ENCODE measurements around the gene EBP.
A peak's percentile ranks its signal among the peaks of the same experiment; 100 is the strongest.
"Not testable (repeated sequence)": the region's sequence is repeated elsewhere in the genome, so short reads cannot be mapped to it uniquely, and the experiment has no call there.

The EBP gene

DNA sequence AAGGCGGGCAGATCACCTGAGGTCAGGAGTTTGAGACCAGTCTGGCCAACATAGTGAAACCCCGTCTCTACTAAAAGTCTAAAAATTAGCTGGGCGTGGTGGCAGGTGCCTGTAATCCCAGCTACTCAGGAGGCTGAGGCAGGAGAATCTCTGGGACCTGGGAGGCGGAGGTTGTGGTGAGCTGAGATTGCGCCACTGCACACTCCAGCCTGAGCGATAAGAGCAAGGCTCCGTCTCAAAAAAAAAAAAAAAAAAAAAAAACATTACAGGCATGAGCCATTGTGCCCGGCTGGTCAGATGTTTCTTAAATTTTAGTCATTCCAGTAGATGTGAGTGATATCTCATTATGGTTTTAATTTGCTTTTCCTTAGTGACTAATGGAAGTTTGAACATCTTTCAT, 4.2 kb downstream of the EBP start:
- DNase-seq (ENCODE audit: low spot score), result not testable (repeated sequence)

DNA sequence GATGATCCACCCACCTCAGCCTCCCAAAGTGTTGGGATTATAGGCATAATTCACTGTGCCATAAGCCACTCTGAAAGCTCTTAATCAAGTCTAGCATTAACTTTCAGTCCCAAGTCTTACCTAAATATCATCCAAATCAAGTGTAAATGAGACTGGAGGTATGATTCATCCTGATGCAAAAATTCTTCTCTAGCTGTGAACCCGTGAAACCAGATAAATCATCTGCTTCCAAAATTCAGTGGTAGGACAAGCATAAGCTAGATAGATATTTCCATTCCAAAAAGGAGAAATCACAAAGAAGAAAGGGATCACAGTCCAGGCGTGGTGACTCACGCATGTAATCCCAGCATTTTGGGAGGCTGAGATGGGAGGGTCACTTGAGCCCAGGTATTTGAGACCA, 9.1 kb downstream of the EBP start:
- no peak for DNase-seq (ENCODE audit: low spot score)

DNA sequence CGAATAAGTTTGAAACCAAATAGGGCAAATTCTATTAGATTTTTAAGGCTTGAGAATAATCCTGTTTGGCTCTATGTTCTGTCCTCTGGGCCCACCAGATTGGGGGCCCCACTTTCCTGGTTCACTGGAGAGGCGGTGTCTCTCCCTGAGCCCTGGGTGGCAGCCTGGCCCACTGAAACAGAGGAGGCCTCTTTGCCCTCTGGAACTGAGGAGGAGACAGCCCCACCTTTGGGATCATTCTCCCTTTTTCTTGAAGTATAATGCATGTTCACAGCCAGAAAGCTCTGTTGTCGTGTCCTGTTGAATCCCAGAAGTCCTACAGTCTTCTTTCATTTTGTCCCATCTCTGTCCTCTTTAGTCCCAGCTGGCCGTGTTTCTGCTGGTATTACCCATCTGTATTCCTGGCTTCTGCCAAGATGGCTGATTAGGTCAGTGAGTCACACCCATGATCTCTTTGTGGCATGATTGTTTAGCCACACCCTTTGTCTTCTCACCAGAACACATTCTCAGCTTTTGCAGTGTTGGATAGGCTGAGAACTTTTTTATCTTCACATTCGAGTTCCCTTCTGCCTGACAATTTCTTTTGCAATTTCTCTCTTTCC, 9.9 kb downstream of the EBP start:
- DNase-seq (ENCODE audit: low spot score), result no peak

DNA sequence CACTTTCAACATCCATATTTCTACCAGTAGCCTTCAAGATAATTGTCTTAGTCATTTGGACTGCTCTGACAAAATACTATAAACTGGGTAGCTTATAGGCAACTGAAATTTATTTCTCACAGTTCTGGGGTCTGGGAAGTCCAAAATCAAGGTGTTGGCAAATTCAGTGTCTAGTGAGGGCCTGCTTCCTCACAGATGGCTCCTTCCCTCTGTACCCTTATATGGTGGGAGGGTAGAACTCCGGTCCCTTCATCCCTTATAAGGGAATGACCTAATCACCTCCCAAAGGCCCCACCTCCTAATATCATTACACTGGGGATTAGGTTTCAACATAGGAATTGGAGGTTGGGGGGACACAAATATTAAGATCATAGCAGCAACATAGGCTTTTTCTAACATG, 10.6 kb downstream of the EBP start:
- DNase-seq (ENCODE audit: low spot score), result no peak

DNA sequence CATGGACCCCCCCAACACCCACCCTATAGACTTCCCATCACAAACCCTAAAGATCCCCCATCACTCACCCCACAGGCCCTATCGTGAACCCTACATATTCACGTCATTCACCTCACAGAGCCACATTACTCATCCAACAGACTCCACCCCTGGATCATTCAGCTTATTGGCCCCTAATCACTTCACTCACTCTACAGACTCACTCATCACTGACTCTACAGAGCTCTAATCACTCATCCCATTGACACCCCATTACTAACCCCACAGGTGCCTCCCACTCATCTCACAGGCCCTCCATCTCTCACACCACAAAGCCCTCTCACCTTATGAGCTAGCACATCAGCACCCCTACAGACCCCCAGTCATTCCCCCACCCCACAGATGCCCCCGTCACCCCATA, 11.6 kb downstream of the EBP start:
- no peak for DNase-seq (ENCODE audit: low spot score)

DNA sequence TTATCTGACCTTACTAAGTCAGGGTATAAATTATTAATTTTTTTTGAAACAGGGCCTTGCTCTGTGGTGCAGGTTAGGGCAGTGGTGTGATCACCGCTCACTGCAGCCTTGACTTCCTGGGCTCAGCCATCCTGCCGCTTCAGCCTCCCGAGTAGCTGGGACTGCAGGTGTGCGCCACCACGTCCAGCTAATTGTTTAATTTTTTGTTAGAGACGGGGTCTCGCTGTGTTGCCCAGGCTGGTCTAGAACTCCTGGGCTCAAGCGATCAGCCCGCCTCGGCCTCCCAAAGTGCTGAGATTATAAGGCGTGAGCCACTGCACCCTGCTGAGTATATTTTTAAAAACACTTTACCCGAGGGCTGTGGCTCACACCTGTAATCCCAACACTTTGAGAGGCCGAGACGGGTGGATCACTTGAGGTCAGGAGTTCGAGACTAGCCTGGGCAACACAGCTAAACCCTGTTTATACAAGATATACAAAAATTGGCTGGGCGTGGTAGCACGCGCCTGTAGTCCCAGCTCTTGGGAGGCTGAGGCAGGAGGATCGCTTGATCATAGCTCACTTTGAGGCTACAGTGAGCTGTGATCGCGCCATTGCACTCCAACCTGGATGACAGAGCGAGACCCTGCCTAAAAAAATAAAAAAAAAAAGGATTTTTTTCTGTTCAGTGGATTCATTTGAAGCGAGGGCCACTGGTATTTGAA, 17.2 kb downstream of the EBP start:
- no peak for DNase-seq (ENCODE audit: low spot score)

DNA sequence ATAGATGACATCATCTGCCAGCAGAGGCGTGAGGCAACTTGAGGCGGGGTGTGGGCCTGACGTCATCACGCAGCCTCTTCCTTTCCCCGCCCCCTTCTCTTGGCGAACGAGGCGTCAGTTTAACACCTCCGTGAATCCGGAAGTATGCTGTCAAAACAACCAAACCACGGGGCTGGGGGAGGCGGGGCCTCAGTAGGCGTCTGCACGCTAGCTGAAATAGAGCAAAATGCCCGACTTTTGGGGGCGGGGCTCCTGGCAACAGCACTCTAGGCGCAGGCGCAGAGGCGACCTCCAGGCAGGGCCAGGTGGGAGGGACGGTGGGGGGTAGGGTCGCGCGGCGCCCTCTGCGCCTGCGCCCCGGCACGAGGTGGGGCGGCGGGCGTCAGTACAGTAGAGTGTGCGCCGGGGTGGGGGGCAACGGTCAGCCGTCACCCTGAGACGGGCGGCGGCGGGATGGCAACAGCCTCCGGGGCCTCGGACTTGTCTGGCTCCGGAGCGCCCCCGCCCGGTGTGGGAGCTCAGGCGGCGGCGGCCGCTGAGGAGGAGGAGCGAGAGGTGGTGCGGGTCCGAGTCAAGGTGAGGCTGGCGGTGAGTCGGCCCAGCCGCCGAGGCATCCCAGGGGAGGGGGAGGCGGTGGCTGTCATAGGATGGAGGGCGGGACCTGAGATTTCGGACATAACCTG, 17.9 kb downstream of the EBP start, which contains the start of gene TBC1D25:
TSS of gene TBC1D25 (plus strand) at position 370 of the 683 bp plus-strand sequence. CDS start at position 454, 84 bp downstream.
- peak; percentile 95 for DNase-seq (ENCODE audit: low spot score)

DNA sequence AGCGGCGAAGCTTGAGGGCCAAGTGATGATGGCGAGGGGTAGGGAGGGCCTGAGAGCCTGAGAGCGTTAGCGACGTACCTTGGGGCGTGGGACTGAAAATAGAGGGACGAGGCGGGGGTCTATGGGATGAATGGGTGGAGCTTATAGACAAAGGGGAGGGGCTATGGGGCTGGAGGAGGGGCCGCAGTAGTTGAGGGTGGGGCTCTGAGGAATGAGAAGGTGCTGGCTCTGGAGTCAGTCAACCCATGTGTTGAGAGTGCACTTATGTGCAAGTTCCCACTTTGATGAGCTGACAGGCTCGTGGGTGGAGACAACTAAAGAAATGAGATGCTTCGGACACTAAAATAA, 18.4 kb downstream of the EBP start:
- DNase-seq (ENCODE audit: low spot score), result peak; percentile 19

DNA sequence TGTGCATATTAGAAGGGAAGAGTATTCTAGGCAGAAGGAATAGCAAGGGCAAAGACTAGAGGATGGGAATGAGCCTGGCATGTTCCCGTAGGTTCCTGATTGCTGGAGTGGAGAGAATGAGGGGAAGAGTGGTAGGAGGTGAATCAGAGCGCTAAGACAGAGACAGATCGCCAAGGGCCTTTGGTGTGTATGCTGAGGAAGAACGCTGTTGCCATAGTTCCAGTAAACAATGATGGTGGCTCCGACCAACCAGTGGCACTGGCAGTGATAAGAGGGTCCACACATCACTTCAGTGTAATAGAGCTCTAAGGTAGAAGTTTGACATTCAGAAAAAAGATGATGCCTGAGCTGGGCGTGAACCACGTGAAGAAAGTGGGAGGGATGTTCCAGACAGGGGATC, 18.9 kb downstream of the EBP start:
- DNase-seq (ENCODE audit: low spot score), result no peak

DNA sequence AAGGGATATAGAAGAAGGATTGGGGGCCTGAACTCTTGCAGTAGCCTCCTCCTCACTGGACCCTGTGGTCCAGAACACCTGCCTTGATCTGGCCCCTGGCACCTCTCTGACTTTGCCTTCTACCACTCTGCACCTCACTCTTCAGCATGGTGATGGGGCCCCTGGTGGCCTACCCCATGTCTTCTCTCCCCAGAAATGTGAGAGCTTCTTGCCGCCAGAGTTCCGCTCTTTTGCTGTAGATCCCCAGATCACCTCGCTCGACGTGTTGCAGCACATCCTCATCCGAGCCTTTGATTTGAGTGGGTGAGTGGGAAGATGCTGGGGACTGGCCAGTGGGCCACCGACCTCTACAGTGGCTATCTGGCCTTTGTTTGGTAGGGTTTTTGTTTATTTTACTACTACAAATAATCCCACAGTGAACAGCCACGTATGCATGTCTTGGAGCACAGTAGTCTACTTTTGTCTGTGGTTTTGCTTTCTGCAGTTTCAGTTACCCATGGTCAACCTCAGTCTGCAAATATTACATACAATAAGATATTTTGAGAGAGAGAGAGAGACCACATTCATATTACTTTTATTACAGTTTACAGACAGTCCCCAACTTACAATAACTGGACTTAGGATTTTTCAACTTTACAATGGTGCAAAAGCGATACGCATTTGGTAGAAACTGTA, 19.7 kb downstream of the EBP start:
- no peak for DNase-seq (ENCODE audit: low spot score)

DNA sequence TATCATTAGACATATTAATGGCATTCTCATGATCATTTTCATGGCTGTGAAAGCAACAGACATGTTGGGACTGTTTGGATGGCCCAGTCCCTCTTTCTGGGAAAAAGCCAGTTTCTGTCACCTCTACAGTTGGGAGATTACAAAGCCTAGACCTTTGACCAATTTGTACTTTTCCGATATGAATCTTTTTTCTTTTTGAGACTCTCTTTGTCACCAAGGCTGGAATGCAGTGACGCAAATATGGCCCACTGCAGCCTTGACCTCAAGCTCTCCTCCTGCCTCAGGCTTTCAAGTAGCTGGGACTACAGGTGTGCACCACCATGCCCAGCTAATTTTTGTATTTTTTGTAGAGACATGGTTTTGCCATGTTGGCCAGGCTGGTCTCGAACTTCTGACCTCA, 27.3 kb downstream of the EBP start:
- no peak for DNase-seq (ENCODE audit: low spot score)

DNA sequence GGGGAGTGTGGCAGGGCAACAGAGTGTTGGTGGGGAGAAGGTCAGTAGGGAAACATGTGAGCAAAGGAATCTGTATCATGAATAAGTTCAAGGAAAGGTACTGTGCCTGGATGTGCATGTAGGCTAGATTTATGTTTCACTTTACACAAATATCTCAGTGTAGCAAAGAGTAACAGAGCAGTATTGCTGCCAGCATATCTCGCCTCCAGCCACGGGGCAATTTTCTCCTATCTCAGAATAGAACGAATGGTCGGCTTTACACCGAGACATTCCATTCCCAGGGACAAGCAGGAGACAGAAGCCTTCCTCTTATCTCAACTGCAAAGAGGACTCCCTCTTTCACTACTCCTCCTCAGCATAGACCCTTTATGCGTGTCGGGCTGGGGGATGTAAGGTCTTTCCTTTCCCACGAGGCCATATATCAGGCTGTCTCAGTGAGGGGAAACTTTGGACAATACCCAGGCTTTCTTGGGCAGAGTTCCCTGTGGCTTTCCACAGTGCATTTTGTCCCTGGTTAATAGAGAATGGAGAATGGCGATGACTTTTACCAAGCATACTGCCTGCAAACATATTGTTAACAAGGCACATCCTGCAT, 34.2 kb downstream of the EBP start:
- DNase-seq (ENCODE audit: low spot score), result not testable (repeated sequence)

DNA sequence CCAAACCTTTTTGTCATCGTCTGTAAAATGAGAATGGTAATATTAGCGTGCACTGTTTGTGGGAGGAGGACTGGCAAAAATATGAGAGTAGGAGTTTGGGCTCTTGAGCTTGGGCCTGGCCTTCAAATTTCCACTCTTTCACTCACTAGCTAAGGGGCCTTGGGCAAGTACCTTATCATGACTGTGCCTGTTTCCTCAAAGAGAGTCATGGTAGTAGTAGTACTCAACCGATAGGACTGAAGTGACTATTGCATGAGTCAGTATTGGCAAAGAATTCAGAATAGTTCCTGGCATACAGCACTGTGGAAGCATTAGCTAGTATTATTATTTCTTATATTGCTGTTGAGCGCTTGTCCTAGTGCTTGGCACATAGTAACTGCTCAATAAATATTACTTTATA, 36.7 kb downstream of the EBP start:
- DNase-seq (ENCODE audit: low spot score), result no peak

DNA sequence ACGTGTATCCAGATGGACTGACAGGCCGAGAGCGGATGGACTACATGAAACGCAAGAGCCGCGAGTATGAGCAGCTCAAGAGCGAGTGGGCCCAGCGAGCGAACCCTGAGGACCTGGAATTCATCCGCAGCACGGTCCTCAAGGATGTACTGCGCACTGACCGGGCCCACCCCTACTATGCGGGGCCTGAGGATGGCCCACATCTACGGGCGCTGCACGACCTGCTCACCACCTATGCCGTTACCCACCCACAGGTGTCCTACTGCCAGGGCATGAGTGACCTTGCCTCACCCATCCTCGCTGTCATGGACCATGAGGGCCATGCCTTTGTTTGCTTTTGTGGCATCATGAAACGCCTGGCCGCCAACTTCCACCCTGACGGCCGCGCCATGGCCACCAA, 38.0 kb downstream of the EBP start:
- no peak for DNase-seq (ENCODE audit: low spot score)

DNA sequence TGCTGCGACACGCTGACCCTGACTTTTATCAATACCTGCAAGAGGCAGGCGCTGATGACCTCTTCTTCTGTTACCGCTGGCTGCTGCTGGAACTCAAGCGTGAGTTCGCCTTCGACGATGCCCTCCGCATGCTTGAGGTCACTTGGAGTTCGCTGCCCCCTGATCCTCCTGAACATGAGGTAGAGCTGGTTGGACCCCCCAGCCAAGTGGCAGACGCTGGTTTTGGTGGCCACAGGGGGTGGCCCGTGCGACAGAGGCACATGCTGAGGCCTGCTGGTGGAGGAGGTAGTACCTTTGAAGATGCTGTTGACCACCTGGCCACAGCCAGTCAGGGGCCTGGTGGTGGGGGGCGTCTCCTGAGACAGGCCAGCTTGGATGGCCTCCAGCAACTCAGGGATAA, 38.4 kb downstream of the EBP start:
- no peak for DNase-seq (ENCODE audit: low spot score)

DNA sequence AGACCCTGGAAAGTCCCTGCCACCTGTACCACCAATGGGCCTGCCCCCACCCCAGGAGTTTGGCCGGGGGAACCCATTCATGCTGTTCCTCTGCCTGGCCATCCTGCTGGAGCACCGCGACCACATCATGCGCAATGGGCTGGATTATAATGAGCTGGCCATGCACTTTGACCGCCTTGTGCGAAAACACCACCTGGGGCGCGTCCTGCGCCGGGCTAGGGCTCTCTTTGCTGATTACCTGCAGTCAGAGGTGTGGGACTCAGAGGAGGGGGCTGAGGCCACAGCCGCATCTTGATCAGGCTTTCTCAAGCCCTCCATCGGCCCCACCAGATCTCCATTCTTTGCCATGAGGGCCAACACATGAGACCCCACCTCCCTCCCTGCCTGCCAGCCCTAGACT, 39.1 kb downstream of the EBP start:
- DNase-seq (ENCODE audit: low spot score), result no peak

DNA sequence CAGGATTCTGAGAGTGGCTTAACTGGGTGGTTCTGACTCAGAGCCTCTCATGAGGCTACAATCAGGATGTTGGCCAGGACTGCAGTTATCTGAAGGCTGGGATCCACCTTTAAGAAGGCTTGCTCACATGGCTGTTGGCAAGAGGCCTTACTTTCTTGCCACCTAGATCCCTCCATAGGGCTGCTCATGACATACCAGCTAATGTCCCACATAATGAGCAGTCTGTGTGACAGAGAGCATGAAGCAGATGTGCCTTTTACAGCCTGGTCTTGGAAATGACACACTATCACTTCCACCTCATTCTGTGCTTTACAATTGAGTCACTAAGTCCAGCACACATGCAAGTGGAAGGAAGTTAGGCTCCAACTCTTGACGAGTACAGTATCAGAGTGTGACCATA, 48.4 kb downstream of the EBP start:
- no peak for DNase-seq (ENCODE audit: low spot score)

DNA sequence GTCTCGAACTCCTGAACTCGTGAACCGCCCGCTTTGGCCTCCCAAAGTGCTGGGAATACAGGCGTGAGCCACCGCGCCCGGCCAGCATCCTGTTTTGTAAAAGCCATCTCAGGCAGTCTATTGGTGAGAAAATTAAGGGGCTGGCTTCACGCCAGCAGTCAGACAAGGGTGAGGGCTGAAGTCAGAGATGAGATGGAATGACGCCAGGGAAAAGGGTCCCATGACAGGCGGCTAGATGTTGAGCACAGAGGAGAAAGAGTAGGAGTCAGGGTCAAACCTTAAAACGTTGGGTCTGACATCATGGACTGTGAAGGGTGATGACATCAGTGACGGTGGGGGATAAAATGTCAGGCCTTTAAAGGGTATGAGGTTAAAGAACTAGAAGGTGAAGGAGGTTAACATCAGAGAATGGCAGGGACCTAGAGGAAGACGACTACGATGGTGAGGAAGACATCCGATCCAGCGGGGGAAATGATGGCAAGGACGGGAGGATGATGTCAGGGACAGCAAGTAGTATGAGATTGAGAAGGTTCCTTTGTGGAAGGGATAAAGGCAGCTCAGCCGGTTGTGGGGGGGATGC, 52.2 kb downstream of the EBP start:
- DNase-seq (ENCODE audit: low spot score), result no peak

DNA sequence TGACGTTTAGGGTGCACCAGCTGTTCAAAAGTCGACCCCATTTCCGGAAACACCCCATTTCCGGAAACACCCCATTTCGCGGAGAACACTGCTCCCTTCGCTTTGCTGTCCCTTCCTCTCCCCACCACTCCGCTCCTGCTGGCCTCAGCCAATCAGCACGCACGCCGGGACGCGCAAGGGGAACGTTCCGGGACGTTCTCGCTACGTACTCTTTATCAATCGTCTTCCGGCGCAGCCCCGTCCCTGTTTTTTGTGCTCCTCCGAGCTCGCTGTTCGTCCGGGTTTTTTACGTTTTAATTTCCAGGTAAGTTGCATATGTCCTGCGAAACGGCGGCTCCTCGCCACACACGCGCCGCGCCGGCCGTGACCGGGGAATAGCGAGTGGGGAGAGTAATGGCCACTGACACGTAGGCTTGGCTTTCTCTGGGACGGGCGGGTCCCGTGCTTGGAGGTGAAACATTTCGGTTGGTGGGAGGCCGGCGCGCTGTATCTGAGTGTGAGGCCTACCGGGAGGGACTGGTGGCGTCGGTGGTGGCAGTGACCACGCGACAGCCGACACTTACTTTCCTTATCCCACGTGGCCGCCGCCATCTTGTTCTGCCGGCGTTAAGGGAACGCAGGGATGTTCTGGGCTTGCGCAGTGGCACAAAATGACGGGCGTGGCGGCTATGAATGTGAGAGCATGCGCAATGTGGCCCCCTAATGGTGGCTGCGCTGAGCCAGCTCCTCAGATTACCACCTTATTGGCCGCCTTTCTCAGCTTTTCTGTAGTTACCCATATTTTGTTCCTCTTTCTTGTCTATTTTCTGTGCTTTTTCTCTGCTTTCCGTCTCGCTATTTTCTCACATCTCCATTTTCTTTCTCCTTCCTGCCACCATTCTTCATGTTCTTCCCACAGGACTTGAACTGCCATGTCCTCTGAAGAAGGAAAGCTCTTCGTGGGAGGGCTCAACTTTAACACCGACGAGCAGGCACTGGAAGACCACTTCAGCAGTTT, 53.0 kb downstream of the EBP start, which contains the start of gene RBM3:
TSS of gene RBM3 (plus strand) at position 215 of the 997 bp plus-strand sequence. CDS start at position 912, 697 bp downstream.
- peak; percentile 93 for DNase-seq (ENCODE audit: low spot score)

DNA sequence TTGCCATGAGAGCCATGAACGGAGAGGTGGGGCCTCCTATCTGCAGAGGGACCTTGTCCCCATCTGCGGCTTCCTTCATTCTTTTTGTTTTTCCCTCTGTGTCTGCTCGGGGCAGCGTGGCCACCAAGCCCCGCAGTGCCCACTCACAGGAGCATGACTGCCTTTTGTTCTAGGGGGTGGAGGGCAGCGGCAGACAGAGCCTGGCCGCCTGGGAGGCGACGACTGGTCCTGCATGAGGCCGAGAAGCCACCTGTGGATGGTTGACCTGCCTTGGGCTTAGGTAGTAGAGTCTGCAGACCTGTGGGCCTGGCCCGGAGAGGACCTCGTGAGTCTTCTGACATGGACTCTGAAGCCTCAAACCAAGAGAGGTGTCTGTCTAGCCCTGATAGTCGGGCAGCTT, 54.0 kb downstream of the EBP start:
- no peak for DNase-seq (ENCODE audit: low spot score)

DNA sequence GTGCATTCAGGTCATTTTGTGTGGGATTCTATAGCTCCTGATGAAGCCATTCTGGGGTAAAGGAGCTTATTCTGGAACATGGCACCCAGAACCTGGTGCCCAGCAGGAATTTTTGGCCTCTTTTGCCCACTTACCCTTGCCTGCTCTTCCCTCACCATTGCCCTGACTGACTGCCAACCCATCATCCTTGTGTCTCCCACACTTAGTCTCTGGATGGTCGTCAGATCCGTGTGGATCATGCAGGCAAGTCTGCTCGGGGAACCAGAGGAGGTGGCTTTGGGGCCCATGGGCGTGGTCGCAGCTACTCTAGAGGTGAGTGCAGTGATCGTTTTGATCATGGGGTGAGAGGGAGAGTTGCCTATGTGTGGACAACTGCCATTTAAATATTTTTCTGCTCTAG, 54.5 kb downstream of the EBP start:
- no peak for DNase-seq (ENCODE audit: low spot score)

Data from putamen (tissue), 1 donor.